ENCODE measurements around the gene ATP13A4.

The ATP13A4 gene

DNA sequence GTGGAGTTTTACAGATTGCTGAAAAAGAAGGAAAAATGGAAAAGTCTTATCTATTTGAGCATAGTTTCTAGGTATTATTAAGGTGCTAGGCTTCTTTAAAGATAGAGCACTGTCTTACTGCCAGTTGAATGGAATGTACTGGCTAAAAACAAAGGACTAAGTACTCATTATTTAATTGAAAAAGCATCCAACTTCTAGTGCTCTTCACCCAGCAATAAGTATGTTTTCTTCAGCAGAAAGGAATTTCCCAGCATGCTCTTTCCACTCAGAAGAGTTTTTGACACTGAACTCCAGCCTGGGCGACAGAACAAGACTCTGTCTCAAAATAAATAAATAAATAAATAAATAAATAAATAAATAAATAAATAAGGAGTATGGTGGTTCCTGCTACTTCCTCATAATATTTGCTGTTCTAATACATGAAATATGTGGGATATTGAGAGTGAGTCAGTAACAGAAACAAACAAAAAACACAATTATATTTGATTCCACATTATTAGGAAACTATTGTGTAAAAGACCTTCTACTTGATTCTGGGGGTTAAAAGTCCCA lies 70.6 kb downstream of the ATP13A4 start:
- H3K27me3 ChIP-seq (ENCODE audit: control insufficient read depth, insufficient read depth, low read length), result no peaks in the 10 kb centered on the region
- H2AFZ ChIP-seq, result no peak overlapping the region
- H3K9ac ChIP-seq, result no peak overlapping the region
- H3K79me2 ChIP-seq, result peaks cover 4% of the 10 kb centered on the region
- no peak overlapping the region for H3K4me3 ChIP-seq (ENCODE audit: low read depth, low read length)
- no peaks in the 10 kb centered on the region for H3K9me3 ChIP-seq (ENCODE audit: control insufficient read depth, low read length)
- TF ChIP-seq, protein P1, sequence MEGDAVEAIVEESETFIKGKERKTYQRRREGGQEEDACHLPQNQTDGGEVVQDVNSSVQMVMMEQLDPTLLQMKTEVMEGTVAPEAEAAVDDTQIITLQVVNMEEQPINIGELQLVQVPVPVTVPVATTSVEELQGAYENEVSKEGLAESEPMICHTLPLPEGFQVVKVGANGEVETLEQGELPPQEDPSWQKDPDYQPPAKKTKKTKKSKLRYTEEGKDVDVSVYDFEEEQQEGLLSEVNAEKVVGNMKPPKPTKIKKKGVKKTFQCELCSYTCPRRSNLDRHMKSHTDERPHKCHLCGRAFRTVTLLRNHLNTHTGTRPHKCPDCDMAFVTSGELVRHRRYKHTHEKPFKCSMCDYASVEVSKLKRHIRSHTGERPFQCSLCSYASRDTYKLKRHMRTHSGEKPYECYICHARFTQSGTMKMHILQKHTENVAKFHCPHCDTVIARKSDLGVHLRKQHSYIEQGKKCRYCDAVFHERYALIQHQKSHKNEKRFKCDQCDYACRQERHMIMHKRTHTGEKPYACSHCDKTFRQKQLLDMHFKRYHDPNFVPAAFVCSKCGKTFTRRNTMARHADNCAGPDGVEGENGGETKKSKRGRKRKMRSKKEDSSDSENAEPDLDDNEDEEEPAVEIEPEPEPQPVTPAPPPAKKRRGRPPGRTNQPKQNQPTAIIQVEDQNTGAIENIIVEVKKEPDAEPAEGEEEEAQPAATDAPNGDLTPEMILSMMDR (IDR thresholded peaks at IDR 0.05), result no peak
- no peaks in the 10 kb centered on the region for H3K36me3 ChIP-seq (ENCODE audit: control insufficient read depth, insufficient read depth, low read length)
- H3K4me1 ChIP-seq, result no peaks in the 10 kb centered on the region
- H3K4me2 ChIP-seq (ENCODE audit: low read length), result no peak overlapping the region
- no peak overlapping the region for H3K27ac ChIP-seq

GRCh38 chr3:193481436-193481835 lies 73.3 kb downstream of the ATP13A4 start:
- Histone ChIP-seq H3K4me3 (ENCODE audit: low read depth, low read length) (no peak overlapping the region), H3K27ac (no peak overlapping the region), H3K4me2 (ENCODE audit: low read length) (no peak overlapping the region), H3K79me2 (peaks cover 4% of the 10 kb centered on the region), H3K9ac (no peak overlapping the region), H3K9me3 (ENCODE audit: control insufficient read depth, low read length) (no peaks in the 10 kb centered on the region), H3K4me1 (peaks cover 3% of the 10 kb centered on the region), H3K27me3 (ENCODE audit: control insufficient read depth, insufficient read depth, low read length) (no peaks in the 10 kb centered on the region), H2AFZ (no peak overlapping the region), H3K36me3 (ENCODE audit: control insufficient read depth, insufficient read depth, low read length) (no peaks in the 10 kb centered on the region)
- TF ChIP-seq, protein P1 (IDR thresholded peaks at IDR 0.05), result no peak

GRCh38 chr3:193474446-193474845 lies 80.2 kb downstream of the ATP13A4 start:
- Histone ChIP-seq H3K9me3 (ENCODE audit: control insufficient read depth, low read length) (no peaks in the 10 kb centered on the region), H3K9ac (no peak overlapping the region), H3K4me3 (ENCODE audit: low read depth, low read length) (no peak overlapping the region), H2AFZ (no peak overlapping the region), H3K4me2 (ENCODE audit: low read length) (no peak overlapping the region), H3K79me2 (peaks cover 4% of the 10 kb centered on the region), H3K36me3 (ENCODE audit: control insufficient read depth, insufficient read depth, low read length) (no peaks in the 10 kb centered on the region), H3K27ac (no peak overlapping the region), H3K4me1 (peaks cover 3% of the 10 kb centered on the region), H3K27me3 (ENCODE audit: control insufficient read depth, insufficient read depth, low read length) (no peaks in the 10 kb centered on the region)
- TF ChIP-seq, protein P1 (IDR thresholded peaks at IDR 0.05), result no peak

- no peak overlapping the region for H3K9ac ChIP-seq
- no peak overlapping the region for H3K4me3 ChIP-seq (ENCODE audit: low read depth, low read length)
- no peak overlapping the region for H3K27ac ChIP-seq
- no peaks in the 10 kb centered on the region for H3K36me3 ChIP-seq (ENCODE audit: control insufficient read depth, insufficient read depth, low read length)
- peaks cover 4% of the 10 kb centered on the region for H3K79me2 ChIP-seq
- no peaks in the 10 kb centered on the region for H3K27me3 ChIP-seq (ENCODE audit: control insufficient read depth, insufficient read depth, low read length)
- no peaks in the 10 kb centered on the region for H3K9me3 ChIP-seq (ENCODE audit: control insufficient read depth, low read length)
- H2AFZ ChIP-seq, result no peak overlapping the region
- TF ChIP-seq, protein P1 (IDR thresholded peaks at IDR 0.05), result no peak
- H3K4me1 ChIP-seq, result peaks cover 5% of the 10 kb centered on the region
- H3K4me2 ChIP-seq (ENCODE audit: low read length), result no peak overlapping the region
Measured at GRCh38 chr3:193470710-193471109, 84.0 kb downstream of the ATP13A4 start.

DNA sequence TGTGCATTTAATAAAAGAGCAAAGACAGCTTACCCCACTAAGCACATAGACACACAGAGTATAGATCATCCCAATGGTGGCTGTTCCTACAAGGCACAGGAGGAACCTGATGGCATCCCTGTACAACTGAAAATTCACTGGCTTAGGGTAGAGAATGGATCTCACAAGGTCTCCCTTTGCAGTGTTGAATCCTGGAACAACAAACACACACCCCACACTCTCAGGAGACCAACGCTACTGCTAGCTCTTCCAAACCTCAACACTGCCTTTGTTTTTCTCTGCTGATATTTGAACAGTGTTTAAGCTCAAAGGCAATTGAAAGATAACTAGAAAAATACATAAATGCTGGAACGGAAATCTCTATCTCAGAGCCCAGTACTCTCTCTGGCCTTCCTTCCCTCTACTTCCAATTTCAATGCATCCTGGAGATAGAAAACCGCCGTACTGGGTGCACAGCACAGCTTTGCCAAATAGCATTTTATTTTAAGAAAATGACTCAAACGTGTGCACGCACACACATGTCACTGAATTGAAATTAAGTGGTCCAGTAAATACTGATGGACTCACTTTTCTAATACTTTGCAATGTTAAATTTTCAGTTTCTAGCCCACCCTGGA lies 88.6 kb downstream of the ATP13A4 start:
- H3K36me3 ChIP-seq (ENCODE audit: control insufficient read depth, insufficient read depth, low read length), result no peaks in the 10 kb centered on the region
- H3K79me2 ChIP-seq, result peaks cover 4% of the 10 kb centered on the region
- H3K4me1 ChIP-seq, result peaks cover 5% of the 10 kb centered on the region
- no peaks in the 10 kb centered on the region for H3K9me3 ChIP-seq (ENCODE audit: control insufficient read depth, low read length)
- no peaks in the 10 kb centered on the region for H3K27me3 ChIP-seq (ENCODE audit: control insufficient read depth, insufficient read depth, low read length)
- H3K27ac ChIP-seq, result no peak overlapping the region
- H2AFZ ChIP-seq, result no peak overlapping the region
- TF ChIP-seq, protein P1 (IDR thresholded peaks at IDR 0.05), result no peak
- H3K9ac ChIP-seq, result no peak overlapping the region
- no peak overlapping the region for H3K4me2 ChIP-seq (ENCODE audit: low read length)
- no peak overlapping the region for H3K4me3 ChIP-seq (ENCODE audit: low read depth, low read length)
